ENCODE measurements around the gene STRAP.

Gene STRAP

GRCh38 chr12:15918066-15918465 lies 35.9 kb downstream of the STRAP start:
- H3K4me3 Mint-ChIP-seq: peak overlapping the region; percentile 30
- peaks cover 38% of the 10 kb centered on the region for H3K4me1 Mint-ChIP-seq
- peaks cover 8% of the 10 kb centered on the region for H3K9me3 Mint-ChIP-seq
- TF ChIP-seq, protein P1, sequence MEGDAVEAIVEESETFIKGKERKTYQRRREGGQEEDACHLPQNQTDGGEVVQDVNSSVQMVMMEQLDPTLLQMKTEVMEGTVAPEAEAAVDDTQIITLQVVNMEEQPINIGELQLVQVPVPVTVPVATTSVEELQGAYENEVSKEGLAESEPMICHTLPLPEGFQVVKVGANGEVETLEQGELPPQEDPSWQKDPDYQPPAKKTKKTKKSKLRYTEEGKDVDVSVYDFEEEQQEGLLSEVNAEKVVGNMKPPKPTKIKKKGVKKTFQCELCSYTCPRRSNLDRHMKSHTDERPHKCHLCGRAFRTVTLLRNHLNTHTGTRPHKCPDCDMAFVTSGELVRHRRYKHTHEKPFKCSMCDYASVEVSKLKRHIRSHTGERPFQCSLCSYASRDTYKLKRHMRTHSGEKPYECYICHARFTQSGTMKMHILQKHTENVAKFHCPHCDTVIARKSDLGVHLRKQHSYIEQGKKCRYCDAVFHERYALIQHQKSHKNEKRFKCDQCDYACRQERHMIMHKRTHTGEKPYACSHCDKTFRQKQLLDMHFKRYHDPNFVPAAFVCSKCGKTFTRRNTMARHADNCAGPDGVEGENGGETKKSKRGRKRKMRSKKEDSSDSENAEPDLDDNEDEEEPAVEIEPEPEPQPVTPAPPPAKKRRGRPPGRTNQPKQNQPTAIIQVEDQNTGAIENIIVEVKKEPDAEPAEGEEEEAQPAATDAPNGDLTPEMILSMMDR (IDR thresholded peaks at IDR 0.05): no peak
- peaks cover 18% of the 10 kb centered on the region for H3K36me3 Mint-ChIP-seq (ENCODE audit: low read depth)
- DNase-seq: no peak
- no peaks in the 10 kb centered on the region for H3K27me3 Mint-ChIP-seq (ENCODE audit: low read depth, poor library complexity)
- H3K27ac Mint-ChIP-seq: peak overlapping the region; percentile 88

- Mint-ChIP-seq H3K27me3 (ENCODE audit: low read depth, poor library complexity) (no peaks in the 10 kb centered on the region), H3K9me3 (peaks cover 15% of the 10 kb centered on the region), H3K27ac (peak overlapping the region; percentile 73), H3K4me1 (peaks cover 38% of the 10 kb centered on the region), H3K4me3 (no peak overlapping the region), H3K36me3 (ENCODE audit: low read depth) (peaks cover 26% of the 10 kb centered on the region)
- TF ChIP-seq, protein P1 (IDR thresholded peaks at IDR 0.05): no peak
- DNase-seq: no peak
Observed at GRCh38 chr12:15919418-15919817, 37.2 kb downstream of the STRAP start.

DNA sequence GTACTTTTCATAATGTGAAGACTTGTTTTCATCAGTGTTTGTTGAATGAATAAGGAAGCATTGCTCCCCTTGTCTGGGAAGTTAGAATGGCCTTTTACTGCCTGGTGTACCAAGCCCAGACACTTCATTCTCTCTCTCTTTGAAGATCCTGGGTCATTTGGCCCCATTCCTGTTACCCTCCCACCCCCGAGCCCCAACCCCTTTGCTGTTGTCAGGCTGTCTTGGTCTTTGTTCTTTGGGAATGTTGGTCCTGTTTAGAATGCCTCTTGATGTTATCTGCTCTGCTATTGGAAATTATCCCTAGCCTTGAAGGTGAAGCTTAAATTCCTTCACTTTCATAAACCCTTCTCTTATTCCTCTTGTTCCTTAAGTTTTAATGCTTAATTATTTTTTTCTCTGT lies 42.8 kb downstream of the STRAP start:
- no peak for DNase-seq
- Mint-ChIP-seq H3K4me1 (peaks cover 44% of the 10 kb centered on the region), H3K9me3 (peaks cover 19% of the 10 kb centered on the region), H3K36me3 (ENCODE audit: low read depth) (peaks cover 44% of the 10 kb centered on the region), H3K27me3 (ENCODE audit: low read depth, poor library complexity) (peaks cover 2% of the 10 kb centered on the region), H3K4me3 (no peak overlapping the region), H3K27ac (peak overlapping the region; percentile 78)
- TF ChIP-seq, protein P1 (IDR thresholded peaks at IDR 0.05): no peak

- H3K27ac Mint-ChIP-seq: no peak overlapping the region
Observed at GRCh38 chr12:15928346-15928745, 46.2 kb downstream of the STRAP start.

GRCh38 chr12:15928870-15929571 lies 46.8 kb downstream of the STRAP start:
- peaks cover 2% of the 10 kb centered on the region for H3K27me3 Mint-ChIP-seq (ENCODE audit: low read depth, poor library complexity)
- H3K36me3 Mint-ChIP-seq (ENCODE audit: low read depth): peaks cover 47% of the 10 kb centered on the region
- H3K4me1 Mint-ChIP-seq: peaks cover 63% of the 10 kb centered on the region
- TF ChIP-seq, protein P1 (IDR thresholded peaks at IDR 0.05): no peak
- peak overlapping the region; percentile 35 for H3K4me3 Mint-ChIP-seq
- peak overlapping the region; percentile 95 for H3K27ac Mint-ChIP-seq
- peak; percentile 25 for DNase-seq
- H3K9me3 Mint-ChIP-seq: peaks cover 25% of the 10 kb centered on the region

More at GRCh38 chr12:15928346-15928745, 46.2 kb downstream of the STRAP start:
- TF ChIP-seq, protein P1 (IDR thresholded peaks at IDR 0.05): no peak
- peaks cover 2% of the 10 kb centered on the region for H3K27me3 Mint-ChIP-seq (ENCODE audit: low read depth, poor library complexity)
- no peak for DNase-seq
- H3K4me1 Mint-ChIP-seq: peaks cover 63% of the 10 kb centered on the region
- H3K36me3 Mint-ChIP-seq (ENCODE audit: low read depth): peaks cover 46% of the 10 kb centered on the region
- peaks cover 23% of the 10 kb centered on the region for H3K9me3 Mint-ChIP-seq
- no peak overlapping the region for H3K4me3 Mint-ChIP-seq

DNA sequence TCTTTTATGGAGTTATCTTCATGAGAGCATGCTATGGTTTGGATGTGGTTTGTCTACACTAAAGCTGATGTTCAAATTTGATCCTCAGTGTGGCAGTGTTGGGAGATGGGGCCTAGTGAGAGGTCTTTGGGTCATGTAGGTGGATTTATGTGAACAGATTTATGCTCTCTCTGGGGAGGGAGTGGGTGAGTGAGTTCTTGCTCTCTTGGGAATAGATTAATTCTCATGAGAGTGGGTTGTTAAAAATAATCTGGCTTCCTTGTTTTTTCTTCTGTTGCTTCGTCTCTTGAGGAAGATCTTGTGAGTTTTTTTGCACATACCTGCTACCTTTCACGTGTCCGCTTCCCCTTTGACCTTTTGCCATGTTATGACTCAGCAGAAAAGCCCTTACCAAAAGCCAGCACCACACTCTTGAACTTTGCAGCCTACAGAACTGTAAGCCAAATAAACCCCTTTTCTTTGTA lies 49.4 kb downstream of the STRAP start:
- Mint-ChIP-seq H3K4me3 (peak overlapping the region; percentile 39), H3K27me3 (ENCODE audit: low read depth, poor library complexity) (no peaks in the 10 kb centered on the region), H3K9me3 (peaks cover 32% of the 10 kb centered on the region), H3K27ac (peak overlapping the region; percentile 62), H3K36me3 (ENCODE audit: low read depth) (peaks cover 47% of the 10 kb centered on the region), H3K4me1 (peaks cover 53% of the 10 kb centered on the region)
- TF ChIP-seq, protein P1 (IDR thresholded peaks at IDR 0.05): peak; percentile 28
- DNase-seq: peak; percentile 12

Data from nephron progenitor cell (in vitro differentiated cells).